Stimulated activated CD4-positive, alpha-beta T cell treated with anti-CD3 and anti-CD28 coated beads, Interleukin-15, amount 100 ng/mL, for 1 hour (primary cell): ENCODE data around the gene CTAGE6.
"Not testable (repeated sequence)": the region's sequence is repeated elsewhere in the genome, so short reads cannot be mapped to it uniquely, and the experiment has no call there.

ENCODE experiments used
- DNase-seq, 2 donors: peaks; one replicate each; pipeline ENCODE4 v3.0.0-alpha.2; 2020; ENCODE audit warnings: low read depth in 1 of 2, low spot score in 1 of 2

CTAGE6 gene

DNA sequence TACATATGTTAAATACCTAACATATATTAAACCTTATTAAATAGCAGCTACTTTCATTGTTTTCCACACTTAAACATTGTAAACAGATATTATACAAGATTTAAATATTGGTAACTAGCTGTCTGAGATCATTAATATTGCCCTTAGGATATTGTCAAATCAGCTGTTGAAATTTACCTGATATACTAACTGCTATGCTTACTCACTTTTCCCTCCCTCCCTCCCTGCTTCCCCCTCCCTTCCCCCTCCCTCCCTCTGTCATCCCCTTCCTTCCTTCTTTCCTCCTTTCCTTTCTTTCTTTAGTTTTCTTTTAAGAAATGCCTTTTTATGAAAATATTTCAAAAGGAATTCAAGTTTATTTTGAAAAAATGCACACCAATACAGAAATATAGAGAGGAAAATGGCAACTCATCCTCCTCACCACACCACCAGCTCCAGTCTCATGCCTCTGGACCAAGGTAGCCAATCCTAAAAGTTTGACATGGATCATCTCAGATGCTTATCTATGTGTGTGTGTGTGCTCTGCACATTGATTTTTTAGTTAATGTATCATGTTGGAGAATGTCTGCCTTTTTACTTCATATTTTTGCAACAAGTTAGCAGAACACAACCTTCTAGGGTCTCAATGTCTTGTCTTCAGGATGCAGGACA, 41.8 kb downstream of the CTAGE6 start:
- not testable (repeated sequence) for DNase-seq

- DNase-seq, result not testable (repeated sequence)
These were observed 42.7 kb downstream of the CTAGE6 start for GRCh38 chr7:143714581-143715454.

DNA sequence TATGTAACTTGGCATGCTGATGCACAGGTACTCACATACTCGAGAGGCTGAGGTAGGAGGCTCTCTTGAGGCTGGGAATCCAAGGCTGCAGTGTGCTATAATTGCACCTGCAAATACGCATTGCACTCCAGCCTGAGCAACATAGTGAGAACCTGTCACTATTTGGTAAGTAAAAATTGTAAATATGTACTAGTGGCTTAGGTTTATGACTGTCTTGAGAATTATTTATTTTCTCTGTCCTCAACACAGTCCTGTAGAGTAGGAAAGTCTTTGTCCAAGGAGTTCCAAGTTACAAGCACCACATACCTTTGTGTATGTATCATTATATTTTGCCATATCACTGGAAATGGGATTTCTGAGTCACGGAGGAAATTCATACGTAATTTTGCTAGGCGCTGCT, 45.1 kb downstream of the CTAGE6 start:
- not testable (repeated sequence) for DNase-seq

GRCh38 chr7:143711727-143712324, 45.7 kb downstream of the CTAGE6 start:
- DNase-seq, result not testable (repeated sequence)

GRCh38 chr7:143709895-143710294, 47.6 kb downstream of the CTAGE6 start:
- not testable (repeated sequence) for DNase-seq
